WTC11 (cell line): Measurements from ENCODE around the gene SLC30A2. TPM values are rescaled to one million over a fixed set of nuclear protein-coding genes. Genes with fewer than 3 reads are reported as not detected.

Source experiments
- ATAC-seq: fragments of 200-7000 bp; cut with Tn5 transposase; 2 replicates; pipeline ENCODE4 v1.10.0; 2021; ENCODE audit warnings: mild to moderate bottlenecking, moderate library complexity
- CTCF ChIA-PET: fragments of 300-600 bp; sonication (Branson Sonifier 250); formaldehyde crosslinking; loops from one replicate; lab custom pipeline; 2021; ENCODE audit warnings: antibody characterized with exemption; lab: Charles Lee
- POLR2A ChIA-PET: fragments of 350-600 bp; sonication (Branson Sonifier 250); formaldehyde crosslinking; loops from one replicate; lab custom pipeline; 2021; ENCODE audit warnings: antibody characterized with exemption; lab: Charles Lee
- DNase-seq: peaks from one replicate; pipeline ENCODE4 v3.0.0; 2021; ENCODE audit warnings: low spot score
- H3K27ac Mint-ChIP-seq: 2 replicates; pipeline ENCODE4 v1.8.0; 2021; ENCODE audit warnings: mixed read lengths
- H3K27me3 Mint-ChIP-seq: 2 replicates; pipeline ENCODE4 v1.8.0; 2021; ENCODE audit warnings: low read depth, mild to moderate bottlenecking, moderate library complexity, mixed read lengths
- H3K36me3 Mint-ChIP-seq: 2 replicates; pipeline ENCODE4 v1.8.0; 2021; ENCODE audit warnings: mixed read lengths
- H3K4me1 Mint-ChIP-seq: 2 replicates; pipeline ENCODE4 v1.8.0; 2022; ENCODE audit warnings: mixed read lengths
- H3K4me3 Mint-ChIP-seq: 2 replicates; pipeline ENCODE4 v1.8.0; 2021; ENCODE audit warnings: mild to moderate bottlenecking, moderate library complexity, mixed read lengths
- H3K9me3 Mint-ChIP-seq: 2 replicates; pipeline ENCODE4 v1.8.0; 2021; ENCODE audit warnings: mixed read lengths
- AR ChIP-seq: fragments of 250-450 bp; sonication (Bioruptor Pico); IDR thresholded peaks from 2 replicates; pipeline ENCODE4 v1.9.0; 2021; ENCODE audit warnings: mild to moderate bottlenecking
- ATF3 ChIP-seq: sonication (generic); formaldehyde crosslinking; conservative IDR thresholded peaks from 2 replicates; pipeline ENCODE4 v1.8.1; 2022; ENCODE audit warnings: mild to moderate bottlenecking, missing genetic modification reagents
- CREB1 ChIP-seq: sonication (generic); formaldehyde crosslinking; IDR thresholded peaks from 2 replicates; pipeline ENCODE4 v1.8.0; 2023; ENCODE audit warnings: mild to moderate bottlenecking, missing genetic modification reagents
- E2F5 ChIP-seq: sonication (generic); formaldehyde crosslinking; IDR thresholded peaks from 2 replicates; pipeline ENCODE4 v1.8.1; 2022; ENCODE audit warnings: mild to moderate bottlenecking, moderate library complexity, missing genetic modification reagents
- ETV6 ChIP-seq: sonication (generic); formaldehyde crosslinking; IDR thresholded peaks from 2 replicates; pipeline ENCODE4 v1.8.1; 2022; ENCODE audit warnings: mild to moderate bottlenecking, missing genetic modification reagents
- FOXJ3 ChIP-seq: sonication (generic); formaldehyde crosslinking; IDR thresholded peaks from 2 replicates; pipeline ENCODE4 v1.9.0; 2021; ENCODE audit warnings: missing genetic modification reagents, mild to moderate bottlenecking, borderline replicate concordance
- HMGXB4 ChIP-seq: sonication (generic); formaldehyde crosslinking; IDR thresholded peaks from 2 replicates; pipeline ENCODE4 v1.8.1; 2023; ENCODE audit warnings: mild to moderate bottlenecking, moderate library complexity, missing genetic modification reagents
- IRF2 ChIP-seq: sonication (generic); formaldehyde crosslinking; IDR thresholded peaks from 2 replicates; pipeline ENCODE4 v1.8.0; 2022; ENCODE audit warnings: low read depth, missing genetic modification reagents, borderline replicate concordance
- NFE2L1 ChIP-seq: sonication (generic); formaldehyde crosslinking; IDR thresholded peaks from 2 replicates; pipeline ENCODE4 v1.8.1; 2023; ENCODE audit warnings: missing genetic modification reagents
- NR1H2 ChIP-seq: sonication (generic); formaldehyde crosslinking; IDR thresholded peaks from 2 replicates; pipeline ENCODE4 v1.9.0; 2021; ENCODE audit warnings: mild to moderate bottlenecking, moderate library complexity, missing genetic modification reagents
- PREB ChIP-seq: sonication (generic); formaldehyde crosslinking; IDR thresholded peaks from 2 replicates; pipeline ENCODE4 v1.8.1; 2022; ENCODE audit warnings: mild to moderate bottlenecking, missing genetic modification reagents, moderate library complexity, borderline replicate concordance
- SMAD3 ChIP-seq: sonication (generic); formaldehyde crosslinking; IDR thresholded peaks from 2 replicates; pipeline ENCODE4 v1.8.0; 2022; ENCODE audit warnings: missing genetic modification reagents, mild to moderate bottlenecking, borderline replicate concordance
- TCF7 ChIP-seq: sonication (generic); formaldehyde crosslinking; IDR thresholded peaks from 2 replicates; pipeline ENCODE4 v1.8.0; 2022; ENCODE audit warnings: mild to moderate bottlenecking, low read depth, missing genetic modification reagents, moderate library complexity
- USF1 ChIP-seq: sonication (generic); formaldehyde crosslinking; IDR thresholded peaks from 2 replicates; pipeline ENCODE4 v1.8.0; 2022; ENCODE audit warnings: mild to moderate bottlenecking, missing genetic modification reagents
- USF2 ChIP-seq: sonication (generic); formaldehyde crosslinking; IDR thresholded peaks from 2 replicates; pipeline ENCODE4 v1.8.1; 2023; ENCODE audit warnings: mild to moderate bottlenecking, missing genetic modification reagents, moderate library complexity
- ZNF138 ChIP-seq: sonication (generic); formaldehyde crosslinking; conservative IDR thresholded peaks from 2 replicates; pipeline ENCODE4 v1.8.1; 2022; ENCODE audit warnings: mild to moderate bottlenecking, moderate library complexity, missing genetic modification reagents
- ZNF425 ChIP-seq: fragments of 250-450 bp; sonication (Bioruptor Pico); conservative IDR thresholded peaks from 2 replicates; pipeline ENCODE4 v1.9.0; 2021; ENCODE audit warnings: mild to moderate bottlenecking
- ZNF512 ChIP-seq: sonication (generic); formaldehyde crosslinking; IDR thresholded peaks from 2 replicates; pipeline ENCODE4 v1.8.1; 2022; ENCODE audit warnings: missing genetic modification reagents, borderline replicate concordance
- total RNA-seq: library from RNA; stranded (reverse); gene quantifications from 3 replicates; pipeline ENCODE4 v1.2.3, GENCODE V29; 2021

SLC30A2 gene
- total RNA-seq, 1 experiment from 2014 or later: 0.15 TPM

- no peak for TF ChIP-seq USF1 (CRISPR knock-in tag)
- TF ChIP-seq FOXJ3: no peak
- TF ChIP-seq AR: no peak
- no peak for TF ChIP-seq TCF7 (CRISPR knock-in tag)
- TF ChIP-seq E2F5 (CRISPR knock-in tag): no peak
Measured at GRCh38 chr1:26017606-26018005, 28.3 kb downstream of the SLC30A2 start (continued).

GRCh38 chr1:26016953-26017545 lies 28.9 kb downstream of the SLC30A2 start:
- no peaks in the 10 kb centered on the region for H3K36me3 Mint-ChIP-seq
- POLR2A ChIA-PET: no interaction called here
- DNase-seq (no peak), ATAC-seq (no peak)
- H3K27ac Mint-ChIP-seq: no peak overlapping the region
- CTCF ChIA-PET: interaction anchor here (0.6 to 2.3 kb wide), 8 partner anchors 12 to 128 kb away, joined by 3 to 11 read pairs (median 6); partner anchors contain the start of genes PAFAH2 and SLC30A2
- no peak overlapping the region for H3K4me3 Mint-ChIP-seq
- no peaks in the 10 kb centered on the region for H3K9me3 Mint-ChIP-seq
- peaks cover 28% of the 10 kb centered on the region for H3K4me1 Mint-ChIP-seq
- no peaks in the 10 kb centered on the region; the same call in 1 of the 2 replicates for H3K27me3 Mint-ChIP-seq
- TF ChIP-seq ATF3 (CRISPR knock-in tag): no peak
- TF ChIP-seq ETV6: no peak
- no peak for TF ChIP-seq ZNF138
- TF ChIP-seq HMGXB4 (CRISPR knock-in tag): no peak
- TF ChIP-seq SMAD3 (CRISPR knock-in tag): no peak
- TF ChIP-seq IRF2 (CRISPR knock-in tag): no peak
- TF ChIP-seq TCF7 (CRISPR knock-in tag): no peak
- no peak for TF ChIP-seq NR1H2
- no peak for TF ChIP-seq ZNF425 (CRISPR knock-in tag)
- TF ChIP-seq USF2 (CRISPR knock-in tag): no peak
- no peak for TF ChIP-seq AR
- TF ChIP-seq CREB1 (CRISPR knock-in tag): no peak
- TF ChIP-seq ZNF512: no peak
- no peak for TF ChIP-seq NFE2L1
- no peak for TF ChIP-seq PREB (CRISPR knock-in tag)
